Astrocyte of the spinal cord (primary cell): ENCODE data around the gene PDCD2.

Experiments used
- DNase-seq: peaks from one replicate; pipeline ENCODE4 v3.0.0; 2011; ENCODE audit warnings: low read depth, low spot score
- H3K4me3 ChIP-seq: 2 replicates; pipeline ENCODE4 v1.5.1; 2011; ENCODE audit warnings: low read depth, mild to moderate bottlenecking, low read length, moderate library complexity
- CTCF ChIP-seq: IDR thresholded peaks from 2 replicates; pipeline ENCODE4 v1.5.1; 2012; ENCODE audit warnings: low read depth, mild to moderate bottlenecking, low read length, inconsistent platforms
- in situ Hi-C: cut with HindIII; loops from 2 replicates; pipeline ENCODE4 v1.10.0; 2017; ENCODE audit warnings: low sequenced_read_pairs

Gene PDCD2

GRCh38 chr6:170545405-170545804, 39.0 kb downstream of the PDCD2 start:
- no peak for TF ChIP-seq CTCF
- in situ Hi-C loops = no loop called here
- no peak overlapping the region for H3K4me3 ChIP-seq
- DNase-seq = peak; percentile 7

GRCh38 chr6:170542031-170542719, 42.3 kb downstream of the PDCD2 start:
- no peak overlapping the region for H3K4me3 ChIP-seq
- DNase-seq = peak; percentile 27
- in situ Hi-C loops = no loop called here
- TF ChIP-seq CTCF = no peak

GRCh38 chr6:170537329-170537728, 47.1 kb downstream of the PDCD2 start:
- H3K4me3 ChIP-seq = no peak overlapping the region
- no peak for DNase-seq
- TF ChIP-seq CTCF = no peak
- in situ Hi-C loops = no loop called here

- in situ Hi-C loops = no loop called here
- H3K4me3 ChIP-seq = no peak overlapping the region
- DNase-seq = no peak
- no peak for TF ChIP-seq CTCF
These were observed 47.8 kb downstream of the PDCD2 start for GRCh38 chr6:170536671-170537070.

GRCh38 chr6:170535004-170535403, 49.4 kb downstream of the PDCD2 start:
- no peak for DNase-seq
- in situ Hi-C loops = no loop called here
- no peak for TF ChIP-seq CTCF
- no peak overlapping the region for H3K4me3 ChIP-seq

- DNase-seq = no peak
- in situ Hi-C loops = no loop called here
- TF ChIP-seq CTCF = no peak
- H3K4me3 ChIP-seq = no peak overlapping the region
These were observed 50.6 kb downstream of the PDCD2 start for GRCh38 chr6:170533792-170534191.
